ENCODE data around the gene PIK3CD. TPM values are rescaled to one million over a fixed set of nuclear protein-coding genes. Genes with fewer than 3 reads are reported as not detected.
"Not testable (repeated sequence)": the region's sequence is repeated elsewhere in the genome, so short reads cannot be mapped to it uniquely, and the experiment has no call there.

Gene PIK3CD
- total RNA-seq, 2 donors from 2014 or later: 1.6 to 5.4 TPM

DNA sequence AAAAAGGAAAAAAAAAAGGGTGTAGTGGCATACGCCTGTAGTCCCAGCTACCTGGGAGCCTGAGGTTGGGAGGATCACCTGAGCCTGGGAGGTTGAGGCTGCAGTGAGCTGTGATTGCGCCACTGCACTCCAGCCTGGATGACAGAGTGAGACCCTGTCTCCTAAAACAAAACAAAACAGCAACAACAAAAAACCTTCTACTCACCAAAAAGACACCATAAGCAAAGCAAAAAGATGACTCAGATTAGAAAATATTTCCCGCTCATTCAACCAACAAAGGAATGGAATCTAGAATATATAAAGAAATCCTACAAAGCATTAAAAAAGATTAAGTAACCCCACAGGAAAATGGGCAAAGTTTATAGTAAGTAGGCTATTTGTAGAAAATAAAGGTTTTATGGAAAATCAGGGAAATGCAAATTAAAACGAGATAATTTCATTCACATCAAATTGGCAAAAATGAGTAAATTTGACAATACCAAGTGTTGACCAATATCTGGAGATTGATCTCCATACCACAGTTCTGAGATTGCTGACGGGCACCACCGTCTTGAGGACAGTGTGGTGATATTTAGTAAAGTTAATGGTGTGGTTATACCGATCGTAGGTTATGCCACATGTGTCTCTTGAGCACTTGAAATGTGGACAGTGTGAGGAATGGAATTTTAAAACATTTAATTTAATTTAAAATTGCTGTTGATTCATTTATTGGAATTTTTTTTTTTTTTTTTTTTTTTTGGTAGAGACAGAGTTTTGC lies 54.0 kb downstream of the PIK3CD start:
- DNase-seq (no peak), ATAC-seq (no peak)
- intact Hi-C loops (cut with DNase I, micrococcal nuclease): no loop called here

DNA sequence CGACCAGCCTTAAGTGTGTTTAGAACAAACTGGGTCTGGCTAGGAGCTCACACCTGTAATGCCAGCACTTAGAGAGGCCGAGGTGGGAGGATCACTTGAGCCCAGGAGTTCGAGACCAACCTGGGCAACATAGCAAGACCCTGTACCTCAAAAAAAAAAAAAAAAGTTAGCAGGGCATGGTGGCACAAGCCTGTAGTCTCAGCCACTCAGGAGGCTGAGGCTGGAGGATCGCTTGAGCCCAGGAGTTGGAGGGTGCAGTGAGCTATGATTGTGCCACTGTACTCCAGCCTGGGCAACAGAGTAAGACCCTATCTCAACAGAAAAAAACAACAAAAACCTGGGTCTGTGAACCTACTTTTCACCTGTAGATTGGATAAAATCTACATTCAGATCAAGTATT lies 54.6 kb downstream of the PIK3CD start:
- ATAC-seq (no peak), DNase-seq (no peak)
- intact Hi-C loops (cut with DNase I, micrococcal nuclease): no loop called here

DNA sequence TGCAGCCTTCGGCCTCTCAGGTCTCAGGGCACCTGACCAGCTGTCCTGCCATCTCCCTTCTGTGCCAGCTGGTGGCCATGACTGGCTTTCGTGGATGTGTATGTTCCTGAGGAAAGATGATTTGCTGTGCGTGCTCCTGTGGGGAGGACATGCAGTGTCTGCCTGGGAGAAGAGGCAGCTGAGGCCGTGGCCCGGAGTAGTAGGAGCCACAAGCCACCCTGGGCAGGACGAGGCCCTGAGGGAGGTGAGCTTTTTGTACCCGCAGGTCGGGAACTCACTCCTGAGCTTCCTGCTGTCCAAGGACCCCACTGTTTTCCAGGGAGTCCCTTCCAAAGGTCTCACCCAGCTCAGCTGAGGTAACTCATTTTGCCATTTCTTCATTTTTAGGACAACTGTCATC lies 58.5 kb downstream of the PIK3CD start:
- intact Hi-C loops (cut with DNase I, micrococcal nuclease): no loop called here
- DNase-seq: no peak
- no peak for ATAC-seq

DNA sequence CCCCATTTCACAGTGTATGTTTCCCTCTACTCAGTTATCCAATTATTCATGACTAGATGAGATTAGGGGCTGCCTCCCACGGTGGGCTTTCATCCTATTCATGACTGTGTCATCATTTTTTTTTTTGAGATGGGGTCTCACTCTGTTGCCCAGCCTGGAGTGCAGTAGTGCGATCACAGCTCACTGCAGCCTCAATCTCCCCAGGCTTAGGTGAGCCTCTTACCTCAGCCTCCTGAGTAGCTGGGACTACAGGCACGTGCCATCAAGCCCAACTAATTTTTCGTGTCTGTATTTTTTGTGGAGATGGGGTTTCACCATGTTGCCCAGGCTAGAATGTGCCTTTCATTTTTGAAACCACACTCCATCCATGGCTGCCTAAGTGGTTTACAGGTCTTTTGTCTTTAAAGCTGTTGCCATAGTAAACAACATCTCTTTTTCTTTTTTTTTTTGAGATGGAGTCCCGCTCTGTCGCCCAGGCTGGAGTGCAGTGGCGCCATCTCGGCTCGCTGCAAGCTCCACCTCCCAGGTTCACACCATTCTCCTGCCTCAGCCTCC lies 60.0 kb downstream of the PIK3CD start:
- no peak for ATAC-seq
- intact Hi-C loops (cut with DNase I, micrococcal nuclease): no loop called here
- no peak for DNase-seq

DNA sequence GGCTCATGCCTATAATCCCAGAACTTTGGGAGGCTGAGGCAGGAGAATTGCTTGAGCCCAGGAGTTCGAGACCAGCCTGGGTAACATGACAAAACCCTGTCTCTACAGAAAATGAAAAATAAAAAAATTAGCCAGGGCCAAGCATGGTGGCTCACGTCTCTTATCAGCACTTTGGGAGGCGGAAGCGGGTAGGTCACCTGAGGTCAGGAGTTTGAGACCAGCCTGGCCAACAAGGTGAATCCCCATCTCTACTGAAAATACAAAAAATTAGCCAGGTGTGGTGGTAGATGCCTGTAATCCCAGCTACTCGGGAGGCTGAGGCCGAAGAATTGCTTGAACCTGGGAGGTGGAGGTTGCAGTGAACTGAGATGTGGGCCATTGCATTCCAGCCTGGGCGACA lies 61.2 kb downstream of the PIK3CD start:
- ATAC-seq; DNase-seq; intact Hi-C loops (cut with DNase I, micrococcal nuclease): not testable (repeated sequence)

DNA sequence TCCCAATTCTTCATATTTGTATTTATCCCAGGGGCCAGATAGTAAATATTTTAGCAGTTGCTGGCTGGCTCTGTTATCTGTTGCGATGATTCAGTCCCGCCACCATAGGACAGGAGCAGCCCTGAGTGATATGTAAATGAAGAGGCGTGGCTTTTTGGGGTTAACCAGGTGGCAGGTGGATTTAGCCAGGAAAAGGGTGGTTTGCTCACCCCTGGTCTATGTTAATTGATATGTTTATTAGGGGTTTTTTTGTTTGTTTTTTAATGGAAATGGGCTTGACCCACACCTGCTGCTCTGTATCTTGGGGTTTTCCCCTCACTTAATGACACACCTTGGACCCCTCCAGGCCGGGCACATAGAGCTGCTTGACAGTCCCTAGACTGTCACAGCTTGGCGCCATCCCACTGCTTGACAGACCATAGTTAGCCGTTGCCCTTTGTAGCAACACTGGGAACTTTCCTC lies 62.8 kb downstream of the PIK3CD start:
- intact Hi-C loops (cut with DNase I, micrococcal nuclease): no loop called here
- ATAC-seq (no peak), DNase-seq (no peak)

DNA sequence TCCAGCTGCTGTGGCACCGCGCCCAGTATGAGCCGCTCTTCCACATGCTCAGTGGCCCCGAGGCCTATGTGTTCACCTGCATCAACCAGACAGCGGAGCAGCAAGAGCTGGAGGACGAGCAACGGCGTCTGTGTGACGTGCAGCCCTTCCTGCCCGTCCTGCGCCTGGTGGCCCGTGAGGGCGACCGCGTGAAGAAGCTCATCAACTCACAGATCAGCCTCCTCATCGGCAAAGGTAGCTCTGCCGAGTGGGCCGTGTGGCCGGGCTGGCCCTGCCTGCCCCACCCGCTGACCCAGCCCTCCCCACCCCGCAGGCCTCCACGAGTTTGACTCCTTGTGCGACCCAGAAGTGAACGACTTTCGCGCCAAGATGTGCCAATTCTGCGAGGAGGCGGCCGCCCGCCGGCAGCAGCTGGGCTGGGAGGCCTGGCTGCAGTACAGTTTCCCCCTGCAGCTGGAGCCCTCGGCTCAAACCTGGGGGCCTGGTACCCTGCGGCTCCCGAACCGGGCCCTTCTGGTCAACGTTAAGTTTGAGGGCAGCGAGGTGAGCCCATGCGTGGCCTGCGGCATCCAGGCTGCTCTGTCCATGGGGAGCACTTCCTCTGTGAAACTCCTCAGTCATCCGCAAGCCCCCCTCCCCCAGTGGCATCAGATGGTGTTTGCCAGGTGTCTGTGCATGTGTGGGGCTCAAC lies 64.2 kb downstream of the PIK3CD start:
- DNase-seq (no peak), ATAC-seq (no peak)
- intact Hi-C loops (cut with DNase I, micrococcal nuclease): no loop called here

DNA sequence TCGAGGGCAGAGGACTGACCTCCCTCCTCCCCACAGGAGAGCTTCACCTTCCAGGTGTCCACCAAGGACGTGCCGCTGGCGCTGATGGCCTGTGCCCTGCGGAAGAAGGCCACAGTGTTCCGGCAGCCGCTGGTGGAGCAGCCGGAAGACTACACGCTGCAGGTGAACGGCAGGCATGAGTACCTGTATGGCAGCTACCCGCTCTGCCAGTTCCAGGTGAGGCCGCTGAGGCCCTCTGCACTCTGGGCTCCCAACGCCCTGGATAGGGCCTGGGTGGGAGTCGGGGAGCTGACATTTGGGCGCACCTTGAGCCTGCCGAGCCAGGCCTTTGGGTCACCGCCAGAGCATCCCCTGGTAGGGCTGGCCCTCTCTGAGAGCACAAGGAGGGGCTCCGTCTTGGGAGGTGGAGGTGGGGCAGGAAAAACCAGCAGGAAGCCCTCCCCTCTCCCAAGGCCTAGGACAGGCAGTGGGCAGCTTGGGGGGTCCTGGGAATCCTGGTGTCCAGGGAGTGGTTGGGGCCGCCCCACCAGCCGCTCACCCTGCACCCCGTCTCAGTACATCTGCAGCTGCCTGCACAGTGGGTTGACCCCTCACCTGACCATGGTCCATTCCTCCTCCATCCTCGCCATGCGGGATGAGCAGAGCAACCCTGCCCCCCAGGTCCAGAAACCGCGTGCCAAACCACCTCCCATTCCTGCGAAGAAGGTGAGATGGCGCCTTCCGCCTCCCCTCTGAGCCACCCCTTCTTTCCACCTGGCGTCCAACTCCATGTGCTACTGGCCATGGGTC lies 65.1 kb downstream of the PIK3CD start:
- ATAC-seq: no peak
- no peak for DNase-seq
- intact Hi-C loops (cut with DNase I, micrococcal nuclease): no loop called here

DNA sequence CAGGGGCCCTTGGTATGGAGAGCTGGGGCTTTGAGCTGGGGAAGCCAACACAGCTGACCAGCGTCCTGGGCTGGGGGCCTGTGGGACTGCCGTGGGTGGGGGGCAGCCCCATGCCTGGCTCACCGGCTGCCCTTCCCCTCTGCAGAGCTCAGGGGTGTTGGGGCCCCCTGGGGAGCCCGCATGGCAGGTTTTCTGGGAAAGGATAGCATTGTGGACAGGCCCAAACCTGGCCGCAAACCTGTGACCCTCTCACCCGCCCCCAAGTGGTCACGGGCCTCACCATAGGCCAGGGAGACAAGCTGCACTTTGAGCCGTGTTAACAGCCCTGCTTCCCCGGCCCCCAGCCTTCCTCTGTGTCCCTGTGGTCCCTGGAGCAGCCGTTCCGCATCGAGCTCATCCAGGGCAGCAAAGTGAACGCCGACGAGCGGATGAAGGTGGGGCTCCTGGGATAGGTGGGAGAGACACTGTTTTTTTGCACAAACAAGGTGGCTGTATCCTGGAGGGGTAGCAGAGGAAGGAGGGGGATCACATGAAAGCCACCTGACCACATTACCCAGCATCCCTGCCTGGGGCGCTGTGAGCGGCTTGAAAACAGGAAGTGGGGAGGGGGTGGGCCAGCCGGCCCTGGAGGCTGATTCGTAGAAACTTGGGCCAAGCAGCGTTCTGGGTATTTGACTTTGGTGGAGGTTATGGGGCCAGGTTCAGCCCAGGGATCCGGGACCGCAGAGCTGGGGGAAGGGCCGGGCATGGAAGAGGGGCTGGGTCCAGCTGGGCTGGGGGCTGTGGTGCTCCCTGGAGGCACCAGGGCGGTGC lies 65.9 kb downstream of the PIK3CD start:
- ATAC-seq: peak; percentile 56
- intact Hi-C loops (cut with DNase I, micrococcal nuclease): no loop called here
- peak; percentile 75 to 79 for DNase-seq

DNA sequence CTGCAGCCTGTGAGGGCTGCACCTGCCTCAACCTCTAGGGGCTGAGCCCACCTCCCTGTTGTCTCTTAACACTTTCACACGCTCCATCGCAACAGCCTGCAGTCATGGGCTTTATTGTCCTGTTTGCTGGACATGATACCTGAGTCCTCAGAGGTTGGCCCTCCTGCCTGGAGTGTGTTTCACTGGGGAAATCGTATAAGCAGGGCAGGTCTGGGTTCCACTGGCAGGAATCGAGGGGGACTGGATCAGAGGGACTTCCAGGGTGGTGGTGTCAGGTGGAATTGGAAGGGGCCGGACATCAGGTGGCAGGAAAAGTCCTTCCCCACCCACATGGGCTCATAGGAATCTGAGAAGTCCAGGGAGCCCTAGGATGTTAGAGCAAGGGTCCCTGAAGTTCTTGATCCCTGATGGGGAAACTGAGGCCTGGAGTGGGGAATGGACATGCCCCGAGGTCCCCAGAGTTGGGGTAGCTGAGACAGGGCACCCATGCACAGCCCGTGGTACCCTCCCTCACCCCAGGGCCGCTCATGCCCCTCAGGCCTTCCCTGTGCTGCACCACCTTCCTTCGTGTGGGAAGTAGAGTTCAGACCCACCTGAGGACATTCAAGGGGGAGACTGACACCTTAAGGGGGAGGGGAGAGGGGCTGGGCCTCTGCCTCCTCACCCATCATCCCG lies 66.6 kb downstream of the PIK3CD start:
- ATAC-seq: no peak
- intact Hi-C loops (cut with DNase I, micrococcal nuclease): no loop called here
- DNase-seq: no peak

DNA sequence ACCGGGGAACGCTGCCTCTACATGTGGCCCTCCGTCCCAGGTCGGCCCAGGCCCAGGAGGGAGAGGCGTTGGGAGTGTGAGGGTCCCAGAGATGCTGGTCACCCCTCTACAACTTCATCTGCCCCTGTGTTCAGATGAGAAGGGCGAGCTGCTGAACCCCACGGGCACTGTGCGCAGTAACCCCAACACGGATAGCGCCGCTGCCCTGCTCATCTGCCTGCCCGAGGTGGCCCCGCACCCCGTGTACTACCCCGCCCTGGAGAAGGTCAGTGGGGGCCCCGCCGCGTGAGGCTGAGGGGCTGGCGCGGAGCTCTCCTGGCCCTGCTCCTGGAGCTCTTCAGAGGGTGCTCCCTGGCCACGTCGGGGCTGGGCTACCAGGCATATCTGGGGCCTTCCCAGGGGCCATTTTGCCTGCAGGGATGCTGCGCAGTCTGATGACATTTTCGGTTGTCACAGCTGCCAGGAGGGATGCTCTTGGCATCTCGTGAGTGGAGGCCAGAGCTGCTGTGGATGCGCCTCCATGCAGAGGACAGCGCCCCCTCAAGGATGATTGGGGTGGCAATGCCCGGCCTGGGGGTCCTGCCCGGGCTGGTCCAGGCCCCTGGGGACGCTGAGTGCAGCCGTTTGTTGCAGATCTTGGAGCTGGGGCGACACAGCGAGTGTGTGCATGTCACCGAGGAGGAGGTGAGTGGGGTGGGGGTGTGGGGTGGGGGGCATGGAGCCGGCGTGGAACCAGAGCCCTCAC lies 68.6 kb downstream of the PIK3CD start:
- intact Hi-C loops (cut with DNase I, micrococcal nuclease): no loop called here
- DNase-seq (no peak), ATAC-seq (no peak)

DNA sequence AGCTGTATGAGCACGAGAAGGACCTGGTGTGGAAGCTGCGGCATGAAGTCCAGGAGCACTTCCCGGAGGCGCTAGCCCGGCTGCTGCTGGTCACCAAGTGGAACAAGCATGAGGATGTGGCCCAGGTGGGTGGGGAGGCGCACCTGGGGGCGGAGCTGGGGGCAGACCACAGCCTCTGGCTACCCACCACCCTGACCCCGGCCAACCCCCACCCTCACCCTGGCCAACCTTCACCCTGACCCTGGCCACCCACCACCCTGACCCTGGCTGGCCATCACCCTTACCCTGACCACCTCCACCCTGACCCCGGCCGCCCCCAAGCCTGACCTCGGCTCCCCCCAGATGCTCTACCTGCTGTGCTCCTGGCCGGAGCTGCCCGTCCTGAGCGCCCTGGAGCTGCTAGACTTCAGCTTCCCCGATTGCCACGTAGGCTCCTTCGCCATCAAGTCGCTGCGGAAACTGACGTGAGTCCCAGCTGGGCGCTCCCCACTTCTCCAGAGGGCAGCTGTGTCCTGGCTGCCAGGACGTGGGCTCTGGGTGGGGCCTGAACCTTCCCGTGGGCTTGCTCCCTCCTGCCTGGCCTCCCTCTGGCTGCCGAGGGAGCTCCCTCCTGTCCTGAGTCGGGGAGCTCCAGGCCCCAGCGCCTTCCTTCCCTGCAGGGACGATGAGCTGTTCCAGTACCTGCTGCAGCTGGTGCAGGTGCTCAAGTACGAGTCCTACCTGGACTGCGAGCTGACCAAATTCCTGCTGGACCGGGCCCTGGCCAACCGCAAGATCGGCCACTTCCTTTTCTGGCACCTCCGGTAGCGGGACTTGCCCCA lies 69.5 kb downstream of the PIK3CD start:
- no peak for ATAC-seq
- no peak for DNase-seq
- intact Hi-C loops (cut with DNase I, micrococcal nuclease): no loop called here

DNA sequence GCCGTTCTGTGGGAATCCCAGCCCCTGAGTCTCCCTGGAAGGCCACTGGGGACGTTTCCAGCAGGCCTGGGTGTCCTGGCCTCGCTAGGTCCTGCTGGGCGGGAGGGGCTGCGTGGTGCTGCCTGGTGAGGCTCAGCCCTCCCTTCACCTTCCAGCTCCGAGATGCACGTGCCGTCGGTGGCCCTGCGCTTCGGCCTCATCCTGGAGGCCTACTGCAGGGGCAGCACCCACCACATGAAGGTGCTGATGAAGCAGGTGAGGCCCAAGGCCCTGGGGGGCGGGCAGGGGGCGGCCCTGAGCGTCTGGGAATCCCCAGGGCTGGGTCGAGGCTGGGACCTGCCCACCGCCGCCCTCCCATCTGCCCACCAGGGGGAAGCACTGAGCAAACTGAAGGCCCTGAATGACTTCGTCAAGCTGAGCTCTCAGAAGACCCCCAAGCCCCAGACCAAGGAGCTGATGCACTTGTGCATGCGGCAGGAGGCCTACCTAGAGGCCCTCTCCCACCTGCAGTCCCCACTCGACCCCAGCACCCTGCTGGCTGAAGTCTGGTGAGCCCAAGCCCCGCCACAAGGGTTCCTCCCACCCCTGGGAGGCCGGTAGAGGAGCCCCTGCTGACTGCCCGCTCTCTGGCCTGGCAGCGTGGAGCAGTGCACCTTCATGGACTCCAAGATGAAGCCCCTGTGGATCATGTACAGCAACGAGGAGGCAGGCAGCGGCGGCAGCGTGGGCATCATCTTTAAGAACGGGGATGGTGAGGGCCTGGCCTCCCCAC lies 70.3 kb downstream of the PIK3CD start:
- intact Hi-C loops (cut with DNase I, micrococcal nuclease): no loop called here
- DNase-seq (peak in 1 of 2 donors; percentile 60), ATAC-seq (peak; percentile 18)

DNA sequence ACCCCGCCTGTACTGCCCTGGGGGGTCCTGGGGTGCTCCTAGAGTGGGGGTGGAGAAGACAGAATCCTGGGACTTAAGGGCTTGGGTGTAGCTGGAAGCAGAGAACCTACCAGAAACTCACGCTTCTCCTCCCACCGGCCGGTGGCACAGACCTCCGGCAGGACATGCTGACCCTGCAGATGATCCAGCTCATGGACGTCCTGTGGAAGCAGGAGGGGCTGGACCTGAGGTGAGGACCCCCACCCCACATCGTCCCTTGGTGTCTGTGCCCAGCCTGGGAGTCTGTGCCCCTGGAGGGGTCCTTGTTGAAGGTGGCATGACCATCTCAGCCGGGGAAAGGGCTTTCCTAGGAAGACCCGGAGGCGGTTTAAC lies 70.8 kb downstream of the PIK3CD start:
- intact Hi-C loops (cut with DNase I, micrococcal nuclease): no loop called here
- ATAC-seq: no peak

DNA sequence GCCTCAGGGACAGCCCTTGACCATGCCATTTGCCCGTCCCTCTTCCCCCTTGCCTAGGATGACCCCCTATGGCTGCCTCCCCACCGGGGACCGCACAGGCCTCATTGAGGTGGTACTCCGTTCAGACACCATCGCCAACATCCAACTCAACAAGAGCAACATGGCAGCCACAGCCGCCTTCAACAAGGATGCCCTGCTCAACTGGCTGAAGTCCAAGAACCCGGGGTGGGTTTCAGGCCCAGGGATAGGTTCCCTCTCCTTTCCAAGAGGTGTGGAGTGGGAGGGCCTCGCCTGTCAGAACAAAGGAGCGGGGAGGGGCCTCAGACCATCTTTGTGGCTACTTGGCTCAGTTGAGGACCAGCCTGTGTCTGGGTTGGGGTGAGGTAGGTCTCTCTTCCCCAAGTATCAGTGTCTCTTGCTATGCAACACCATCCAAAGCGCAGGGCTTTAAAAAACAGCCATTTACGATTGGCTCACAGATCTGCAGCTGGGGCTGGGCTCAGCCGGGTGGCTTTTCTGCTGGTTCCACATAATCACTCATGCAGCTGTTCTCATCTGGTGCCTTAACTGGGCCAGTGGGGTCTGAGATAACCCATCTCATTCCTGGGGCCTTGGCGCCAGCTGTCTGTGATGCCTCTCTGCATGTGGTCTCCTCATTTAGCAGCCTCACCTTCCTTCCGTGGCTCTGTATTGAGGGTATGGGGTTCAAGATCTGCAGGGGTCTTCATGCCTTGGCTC lies 71.7 kb downstream of the PIK3CD start:
- intact Hi-C loops (cut with DNase I, micrococcal nuclease): no loop called here

More for the DNA sequence above, 70.8 kb downstream of the PIK3CD start:
- DNase-seq: no peak

More for the DNA sequence above, 71.7 kb downstream of the PIK3CD start:
- ATAC-seq: no peak
- DNase-seq: no peak
